MM.1S (cell line): ENCODE data around the gene SMKR1.

ENCODE experiments used
- DNase-seq: peaks from one replicate; pipeline ENCODE4 v3.0.0-alpha.2; 2015
- H2AFZ ChIP-seq: fragments of 300-600 bp; sonication (generic); 2 replicates; pipeline ENCODE4 v1.6.0; 2016; ENCODE audit warnings: antibody characterized with exemption, low read length
- H3F3A ChIP-seq: fragments of 300-600 bp; sonication (generic); 2 replicates; pipeline ENCODE4 v1.6.1; 2016; ENCODE audit warnings: mild to moderate bottlenecking, antibody characterized with exemption, low read length, moderate library complexity, mixed read lengths; ENCODE audit not compliant: insufficient read depth
- H3K27ac ChIP-seq: fragments of 300-600 bp; sonication (generic); 2 replicates; pipeline ENCODE4 v1.5.1; 2016; ENCODE audit warnings: mild to moderate bottlenecking, low read length
- H3K27me3 ChIP-seq: fragments of 300-600 bp; sonication (generic); replicated peaks from 2 replicates; pipeline ENCODE4 v1.6.0; 2016; ENCODE audit warnings: low read length; ENCODE audit not compliant: insufficient read depth
- H3K36me3 ChIP-seq: fragments of 300-600 bp; sonication (generic); replicated peaks from 2 replicates; pipeline ENCODE4 v1.6.1; 2016; ENCODE audit warnings: mild to moderate bottlenecking, low read length, mixed read lengths; ENCODE audit not compliant: insufficient read depth
- H3K4me1 ChIP-seq: fragments of 300-600 bp; sonication (generic); 2 replicates; pipeline ENCODE4 v1.6.1; 2016; ENCODE audit warnings: low read length, mixed read lengths
- H3K4me2 ChIP-seq: fragments of 300-600 bp; sonication (generic); 2 replicates; pipeline ENCODE4 v1.6.0; 2016; ENCODE audit warnings: low read depth, low read length
- H3K4me3 ChIP-seq: fragments of 300-600 bp; sonication (generic); 2 replicates; pipeline ENCODE4 v1.5.1; 2016; ENCODE audit warnings: low read length, mixed read lengths
- H3K79me2 ChIP-seq: fragments of 300-600 bp; sonication (generic); 2 replicates; pipeline ENCODE4 v1.6.1; 2016; ENCODE audit warnings: mixed run types, low read length, mixed read lengths
- H3K9ac ChIP-seq: fragments of 300-600 bp; sonication (generic); 2 replicates; pipeline ENCODE4 v1.6.1; 2016; ENCODE audit warnings: low read length, mixed read lengths
- H3K9me2 ChIP-seq: fragments of 300-600 bp; sonication (generic); replicated peaks from 2 replicates; pipeline ENCODE4 v1.6.1; 2016; ENCODE audit warnings: mild to moderate bottlenecking, low read length, mixed read lengths; ENCODE audit not compliant: insufficient read depth
- H3K9me3 ChIP-seq: fragments of 300-600 bp; sonication (generic); replicated peaks from 2 replicates; pipeline ENCODE4 v1.6.1; 2016; ENCODE audit warnings: mild to moderate bottlenecking, low read length, mixed read lengths; ENCODE audit not compliant: insufficient read depth
- H4K20me1 ChIP-seq: fragments of 300-600 bp; sonication (generic); 2 replicates; pipeline ENCODE4 v1.6.1; 2016; ENCODE audit warnings: mild to moderate bottlenecking, low read length, moderate library complexity, mixed read lengths; ENCODE audit not compliant: insufficient read depth
- EZH2 ChIP-seq: fragments of 300-600 bp; sonication (generic); optimal IDR thresholded peaks from 2 replicates; pipeline ENCODE3; 2017; ENCODE audit warnings: low read depth, mild to moderate bottlenecking, antibody characterized with exemption, low read length, mixed read lengths
- EZH2phosphoT487 ChIP-seq: fragments of 300-600 bp; sonication (generic); IDR thresholded peaks from 2 replicates; pipeline ENCODE4 v1.6.1; 2018; ENCODE audit warnings: antibody characterized with exemption, low read length
- TF ChIP-seq, protein P1 (sequence below): fragments of 300-600 bp; sonication (generic); IDR thresholded peaks from 2 replicates; pipeline ENCODE4 v1.5.1; 2016; ENCODE audit warnings: antibody characterized with exemption, low read length, mixed read lengths

The SMKR1 gene

GRCh38 chr7:129559564-129559963, 57.2 kb downstream of the SMKR1 start:
- TF ChIP-seq, protein P1, sequence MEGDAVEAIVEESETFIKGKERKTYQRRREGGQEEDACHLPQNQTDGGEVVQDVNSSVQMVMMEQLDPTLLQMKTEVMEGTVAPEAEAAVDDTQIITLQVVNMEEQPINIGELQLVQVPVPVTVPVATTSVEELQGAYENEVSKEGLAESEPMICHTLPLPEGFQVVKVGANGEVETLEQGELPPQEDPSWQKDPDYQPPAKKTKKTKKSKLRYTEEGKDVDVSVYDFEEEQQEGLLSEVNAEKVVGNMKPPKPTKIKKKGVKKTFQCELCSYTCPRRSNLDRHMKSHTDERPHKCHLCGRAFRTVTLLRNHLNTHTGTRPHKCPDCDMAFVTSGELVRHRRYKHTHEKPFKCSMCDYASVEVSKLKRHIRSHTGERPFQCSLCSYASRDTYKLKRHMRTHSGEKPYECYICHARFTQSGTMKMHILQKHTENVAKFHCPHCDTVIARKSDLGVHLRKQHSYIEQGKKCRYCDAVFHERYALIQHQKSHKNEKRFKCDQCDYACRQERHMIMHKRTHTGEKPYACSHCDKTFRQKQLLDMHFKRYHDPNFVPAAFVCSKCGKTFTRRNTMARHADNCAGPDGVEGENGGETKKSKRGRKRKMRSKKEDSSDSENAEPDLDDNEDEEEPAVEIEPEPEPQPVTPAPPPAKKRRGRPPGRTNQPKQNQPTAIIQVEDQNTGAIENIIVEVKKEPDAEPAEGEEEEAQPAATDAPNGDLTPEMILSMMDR = no peak
- TF ChIP-seq EZH2 (no peak), EZH2phosphoT487 (no peak)
- Histone ChIP-seq H3K4me2 (no peak overlapping the region), H2AFZ (no peak overlapping the region)

GRCh38 chr7:129560831-129561230, 58.5 kb downstream of the SMKR1 start:
- TF ChIP-seq, protein P1 = no peak
- no peak for TF ChIP-seq EZH2phosphoT487
- TF ChIP-seq EZH2 = no peak
- Histone ChIP-seq H2AFZ (no peak overlapping the region), H3K9ac (no peak overlapping the region), H4K20me1 (no peaks in the 10 kb centered on the region), H3K27me3 (no peaks in the 10 kb centered on the region), H3K27ac (no peak overlapping the region), H3K9me3 (no peaks in the 10 kb centered on the region), H3K36me3 (no peaks in the 10 kb centered on the region), H3K4me2 (no peak overlapping the region), H3K4me3 (no peak overlapping the region), H3K79me2 (no peaks in the 10 kb centered on the region), H3F3A (no peaks in the 10 kb centered on the region), H3K9me2 (no peaks in the 10 kb centered on the region), H3K4me1 (no peaks in the 10 kb centered on the region)
- DNase-seq = no peak

More at GRCh38 chr7:129559564-129559963, 57.2 kb downstream of the SMKR1 start:
- no peaks in the 10 kb centered on the region for H4K20me1 ChIP-seq
- no peaks in the 10 kb centered on the region for H3K9me3 ChIP-seq
- no peaks in the 10 kb centered on the region for H3K4me1 ChIP-seq
- no peaks in the 10 kb centered on the region for H3K79me2 ChIP-seq
- DNase-seq = no peak
- H3K36me3 ChIP-seq = no peaks in the 10 kb centered on the region
- H3K9ac ChIP-seq = no peak overlapping the region
- H3F3A ChIP-seq = no peaks in the 10 kb centered on the region
- no peak overlapping the region for H3K27ac ChIP-seq
- no peaks in the 10 kb centered on the region for H3K27me3 ChIP-seq
- no peak overlapping the region for H3K4me3 ChIP-seq
- H3K9me2 ChIP-seq = no peaks in the 10 kb centered on the region

DNA sequence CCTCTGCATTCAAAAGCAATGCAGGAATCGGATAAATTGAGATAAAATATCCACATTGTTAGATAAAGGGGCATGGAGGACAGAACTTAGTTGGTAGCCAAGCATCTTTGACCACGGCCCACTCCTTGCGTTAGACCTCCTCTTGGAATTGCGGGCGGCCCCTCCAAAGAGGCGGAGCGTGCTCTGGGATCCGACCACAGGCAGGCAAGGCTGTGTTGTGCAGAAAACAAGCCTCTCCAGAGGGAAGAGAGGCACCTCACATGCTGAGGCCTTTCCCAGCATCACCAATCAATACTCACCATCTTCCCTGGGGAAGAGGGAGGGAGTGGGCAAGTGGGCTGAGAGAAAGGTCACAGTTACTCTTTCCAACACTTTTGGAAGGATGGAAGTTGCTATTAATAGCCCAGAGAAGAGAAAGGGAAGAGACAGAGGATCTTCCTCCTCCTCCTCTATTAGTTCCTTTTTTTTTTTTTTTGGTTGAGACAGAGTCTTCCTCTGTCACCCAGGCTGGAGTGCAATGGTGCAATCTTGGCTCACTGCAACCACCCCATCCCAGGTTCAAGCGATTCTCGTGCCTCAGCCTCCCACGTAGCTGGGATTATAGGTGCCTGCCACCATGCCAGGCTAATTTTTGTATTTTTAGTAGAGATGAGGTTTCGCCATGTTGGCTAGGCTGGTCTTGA, 59.5 kb downstream of the SMKR1 start:
- Histone ChIP-seq H4K20me1 (no peaks in the 10 kb centered on the region), H3K79me2 (no peaks in the 10 kb centered on the region), H3K4me3 (no peak overlapping the region), H3K9ac (no peak overlapping the region), H3K27me3 (no peaks in the 10 kb centered on the region), H3K27ac (no peak overlapping the region), H3K36me3 (no peaks in the 10 kb centered on the region), H3K9me2 (no peaks in the 10 kb centered on the region), H3K9me3 (no peaks in the 10 kb centered on the region), H3K4me2 (no peak overlapping the region), H2AFZ (peak overlapping the region; percentile 23; the same call in 1 of the 2 replicates), H3K4me1 (no peaks in the 10 kb centered on the region), H3F3A (no peaks in the 10 kb centered on the region)
- DNase-seq = no peak
- TF ChIP-seq EZH2 (no peak), EZH2phosphoT487 (no peak)
- TF ChIP-seq, protein P1 = no peak
